ENCODE results near the gene GCG. TPM values are rescaled to one million over a fixed set of nuclear protein-coding genes. Genes with fewer than 3 reads are reported as not detected.

Gene GCG
- total RNA-seq, 4 donors from 2014 or later = not detected

GRCh38 chr2:162125138-162125537 lies 26.9 kb downstream of the GCG start:
- whole genome bisulfite sequencing, 2 donors = 73 to 85% methylated on average over 2 of the region's 2 CpGs
- H3K9me3 ChIP-seq = no peaks in the 10 kb centered on the region
- DNase-seq = no peak
- intact Hi-C loops (cut with DNase I) = loop anchor here (5.0 kb wide), 1 partner anchor 123 kb away; no protein-coding TSS in a partner anchor
- no peaks in the 10 kb centered on the region for H3K27me3 ChIP-seq
- no peaks in the 10 kb centered on the region for H3K4me1 ChIP-seq
- H3K27ac ChIP-seq = no peak overlapping the region
- H3K4me3 ChIP-seq = no peak overlapping the region
- H3K36me3 ChIP-seq = no peaks in the 10 kb centered on the region
- no peak for TF ChIP-seq POLR2A (IDR thresholded peaks at IDR 0.05)
- TF ChIP-seq CTCF (IDR thresholded peaks at IDR 0.05) = no peak

- no peak overlapping the region for H3K27ac ChIP-seq
- no peak for DNase-seq
- intact Hi-C loops (cut with DNase I) = no loop called here
- H3K4me1 ChIP-seq = peaks cover 0 to under 1% (median 0%) of the 10 kb centered on the region in 3 donors
- no peaks in the 10 kb centered on the region for H3K27me3 ChIP-seq
- no peak overlapping the region for H3K4me3 ChIP-seq
- H3K36me3 ChIP-seq = no peaks in the 10 kb centered on the region
- no peaks in the 10 kb centered on the region for H3K9me3 ChIP-seq
- peak; percentile 57 to 87 (median 80) for TF ChIP-seq CTCF (IDR thresholded peaks at IDR 0.05)
- no peak for TF ChIP-seq POLR2A (IDR thresholded peaks at IDR 0.05)
- WGBS, 2 donors = 32 to 37% methylated on average over 8 to 9 of the region's 9 CpGs
These were observed 28.0 kb downstream of the GCG start for GRCh38 chr2:162123806-162124758.

GRCh38 chr2:162118166-162119031 lies 33.6 kb downstream of the GCG start:
- TF ChIP-seq CTCF (IDR thresholded peaks at IDR 0.05) (no peak), POLR2A (IDR thresholded peaks at IDR 0.05) (no peak)
- Histone ChIP-seq H3K9me3 (no peaks in the 10 kb centered on the region), H3K4me1 (peaks cover 6 to 24% (median 22%) of the 10 kb centered on the region in 3 donors), H3K27ac (peak overlapping the region in 3 of 4 donors; percentile 47 to 50 (median 48)), H3K27me3 (no peaks in the 10 kb centered on the region), H3K36me3 (no peaks in the 10 kb centered on the region), H3K4me3 (no peak overlapping the region)
- 31 to 34% methylated on average over 7 of the region's 7 CpGs for WGBS, 2 donors
- no peak for DNase-seq
- intact Hi-C loops (cut with DNase I) = no loop called here

GRCh38 chr2:162116352-162116751 lies 35.7 kb downstream of the GCG start:
- peaks cover 6 to 37% (median 36%) of the 10 kb centered on the region in 3 donors for H3K4me1 ChIP-seq
- no peaks in the 10 kb centered on the region for H3K36me3 ChIP-seq
- H3K27me3 ChIP-seq = no peaks in the 10 kb centered on the region
- DNase-seq = no peak
- intact Hi-C loops (cut with DNase I) = no loop called here
- H3K4me3 ChIP-seq = no peak overlapping the region
- H3K27ac ChIP-seq = no peak overlapping the region
- TF ChIP-seq POLR2A (IDR thresholded peaks at IDR 0.05) (no peak), CTCF (IDR thresholded peaks at IDR 0.05) (no peak)
- no peaks in the 10 kb centered on the region for H3K9me3 ChIP-seq
